ENCODE data around the gene ADCYAP1. TPM values are rescaled to one million over a fixed set of nuclear protein-coding genes. Genes with fewer than 3 reads are reported as not detected.

Gene ADCYAP1
- total RNA-seq, 4 donors from 2014 or later = 0.41 to 0.64 TPM; not detected in 2

DNA sequence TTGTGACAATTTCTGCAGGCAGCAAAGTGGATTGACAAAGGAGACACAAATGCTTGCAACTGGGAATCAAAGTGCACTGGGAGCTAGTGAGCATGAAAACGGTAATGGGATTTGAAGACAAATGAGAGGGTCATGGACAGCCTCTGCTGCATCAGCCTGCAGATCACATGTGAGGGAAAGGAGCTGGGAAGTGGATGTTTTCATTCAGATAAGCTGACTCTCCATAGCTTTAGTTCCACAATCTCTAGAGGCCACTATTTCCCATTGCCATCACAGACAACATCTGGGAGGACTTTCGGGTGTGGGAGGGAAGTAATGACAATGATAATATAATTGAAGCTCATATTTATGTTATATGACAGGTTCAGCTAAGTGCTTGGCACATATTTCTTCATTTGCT, 28.4 kb downstream of the ADCYAP1 start:
- H3K9me3 ChIP-seq = no peaks in the 10 kb centered on the region
- intact Hi-C loops (cut with DNase I; ENCODE audit: low total_unique reads) (no loop called here), in situ Hi-C loops (cut with MboI; ENCODE audit: low pct_ligation_motif_present in 1 of 4, low pct_unique_long_range_greater_than_20kb in 1 of 4, low sequenced_read_pairs in 3 of 4) (no loop called here)
- H3K27me3 ChIP-seq = no peaks in the 10 kb centered on the region
- H3K4me3 ChIP-seq = no peak overlapping the region
- H3K27ac ChIP-seq = no peak overlapping the region
- no peak for DNase-seq
- WGBS, 2 donors (ENCODE audit: low coverage in 1 of 2) = 42% methylated on average over 2 of the region's 2 CpGs; no CpG with 5 or more reads in 1 of the 2 donors
- H3K4me1 ChIP-seq = no peaks in the 10 kb centered on the region
- no peaks in the 10 kb centered on the region for H3K36me3 ChIP-seq
- TF ChIP-seq EP300 (IDR thresholded peaks at IDR 0.05; ENCODE audit: low read depth) (no peak), POLR2A (IDR thresholded peaks at IDR 0.05) (no peak), POLR2AphosphoS5 (IDR thresholded peaks at IDR 0.05) (no peak)
- TF ChIP-seq, protein P1, sequence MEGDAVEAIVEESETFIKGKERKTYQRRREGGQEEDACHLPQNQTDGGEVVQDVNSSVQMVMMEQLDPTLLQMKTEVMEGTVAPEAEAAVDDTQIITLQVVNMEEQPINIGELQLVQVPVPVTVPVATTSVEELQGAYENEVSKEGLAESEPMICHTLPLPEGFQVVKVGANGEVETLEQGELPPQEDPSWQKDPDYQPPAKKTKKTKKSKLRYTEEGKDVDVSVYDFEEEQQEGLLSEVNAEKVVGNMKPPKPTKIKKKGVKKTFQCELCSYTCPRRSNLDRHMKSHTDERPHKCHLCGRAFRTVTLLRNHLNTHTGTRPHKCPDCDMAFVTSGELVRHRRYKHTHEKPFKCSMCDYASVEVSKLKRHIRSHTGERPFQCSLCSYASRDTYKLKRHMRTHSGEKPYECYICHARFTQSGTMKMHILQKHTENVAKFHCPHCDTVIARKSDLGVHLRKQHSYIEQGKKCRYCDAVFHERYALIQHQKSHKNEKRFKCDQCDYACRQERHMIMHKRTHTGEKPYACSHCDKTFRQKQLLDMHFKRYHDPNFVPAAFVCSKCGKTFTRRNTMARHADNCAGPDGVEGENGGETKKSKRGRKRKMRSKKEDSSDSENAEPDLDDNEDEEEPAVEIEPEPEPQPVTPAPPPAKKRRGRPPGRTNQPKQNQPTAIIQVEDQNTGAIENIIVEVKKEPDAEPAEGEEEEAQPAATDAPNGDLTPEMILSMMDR (IDR thresholded peaks at IDR 0.05) = no peak

DNA sequence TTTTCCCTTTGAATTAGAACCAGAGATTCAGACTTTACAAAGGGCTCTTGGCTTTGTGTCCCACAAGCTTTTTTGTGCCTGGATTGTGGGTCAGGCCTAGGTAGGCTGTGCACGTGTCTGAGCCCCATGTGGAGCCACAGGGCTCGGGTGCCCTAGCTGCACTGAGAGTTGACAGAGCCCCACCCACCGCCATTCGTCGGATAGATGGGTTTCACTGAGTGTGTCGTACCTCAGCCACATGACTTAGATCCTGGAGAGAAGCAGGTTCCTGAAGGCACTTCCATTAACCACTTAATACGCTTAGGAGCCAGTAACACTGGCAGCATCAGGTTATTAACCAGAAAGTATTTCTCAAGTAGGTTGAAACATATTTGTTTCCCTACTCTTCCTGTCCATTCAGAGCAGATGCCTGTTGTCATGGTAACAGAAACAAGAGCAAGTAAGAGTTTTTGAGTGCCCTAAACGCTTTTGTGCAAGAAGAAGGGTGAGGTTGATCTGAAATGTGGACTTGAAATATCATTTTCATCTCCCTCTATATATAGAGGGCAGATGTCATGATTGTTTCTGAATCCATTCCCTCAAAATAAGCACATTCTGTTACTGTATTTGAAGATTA, 30.0 kb downstream of the ADCYAP1 start:
- intact Hi-C loops (cut with DNase I; ENCODE audit: low total_unique reads) (no loop called here), in situ Hi-C loops (cut with MboI; ENCODE audit: low pct_ligation_motif_present in 1 of 4, low pct_unique_long_range_greater_than_20kb in 1 of 4, low sequenced_read_pairs in 3 of 4) (no loop called here)
- no peak overlapping the region for H3K4me3 ChIP-seq
- no peak overlapping the region for H3K27ac ChIP-seq
- no peak for DNase-seq
- no peaks in the 10 kb centered on the region for H3K36me3 ChIP-seq
- no peaks in the 10 kb centered on the region for H3K4me1 ChIP-seq
- H3K27me3 ChIP-seq = no peaks in the 10 kb centered on the region
- no peak for TF ChIP-seq EP300 (IDR thresholded peaks at IDR 0.05; ENCODE audit: low read depth)
- no peak for TF ChIP-seq POLR2A (IDR thresholded peaks at IDR 0.05)
- no peak for TF ChIP-seq POLR2AphosphoS5 (IDR thresholded peaks at IDR 0.05)
- no peaks in the 10 kb centered on the region for H3K9me3 ChIP-seq
- WGBS, 2 donors (ENCODE audit: low coverage in 1 of 2) = 15 to 67% methylated on average over 1 to 8 of the region's 8 CpGs

DNA sequence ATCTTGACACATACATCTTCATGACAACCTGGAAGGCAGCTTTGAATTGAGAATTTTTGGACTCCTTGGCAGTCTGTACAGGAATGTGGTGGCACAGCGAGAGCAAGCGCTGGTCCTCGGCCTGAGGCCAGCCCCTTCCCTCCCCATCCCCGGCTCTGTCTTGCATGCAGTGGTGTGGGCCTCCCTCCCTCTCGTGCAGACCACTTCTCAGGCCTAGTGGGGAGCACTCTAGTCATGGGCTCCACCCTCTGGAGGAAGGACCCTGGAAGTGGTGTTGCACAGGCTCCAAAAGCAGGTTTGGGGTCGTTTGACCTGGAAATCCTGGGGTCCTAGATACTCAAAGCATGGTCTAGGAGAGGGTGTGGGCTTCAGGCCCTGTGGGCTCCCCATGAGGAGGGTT, 32.3 kb downstream of the ADCYAP1 start:
- in situ Hi-C loops (cut with MboI; ENCODE audit: low pct_ligation_motif_present in 1 of 4, low pct_unique_long_range_greater_than_20kb in 1 of 4, low sequenced_read_pairs in 3 of 4) = no loop called here
- TF ChIP-seq POLR2A (IDR thresholded peaks at IDR 0.05) = no peak
- Histone ChIP-seq H3K36me3 (no peaks in the 10 kb centered on the region), H3K9me3 (no peaks in the 10 kb centered on the region), H3K27me3 (no peaks in the 10 kb centered on the region), H3K4me3 (no peak overlapping the region), H3K4me1 (no peaks in the 10 kb centered on the region), H3K27ac (no peak overlapping the region)
- 48% methylated on average over 6 of the region's 6 CpGs; no CpG with 5 or more reads in 1 of the 2 donors for WGBS, 2 donors (ENCODE audit: low coverage in 1 of 2)
- DNase-seq = no peak
- intact Hi-C loops (cut with DNase I; ENCODE audit: low total_unique reads) = no loop called here

DNA sequence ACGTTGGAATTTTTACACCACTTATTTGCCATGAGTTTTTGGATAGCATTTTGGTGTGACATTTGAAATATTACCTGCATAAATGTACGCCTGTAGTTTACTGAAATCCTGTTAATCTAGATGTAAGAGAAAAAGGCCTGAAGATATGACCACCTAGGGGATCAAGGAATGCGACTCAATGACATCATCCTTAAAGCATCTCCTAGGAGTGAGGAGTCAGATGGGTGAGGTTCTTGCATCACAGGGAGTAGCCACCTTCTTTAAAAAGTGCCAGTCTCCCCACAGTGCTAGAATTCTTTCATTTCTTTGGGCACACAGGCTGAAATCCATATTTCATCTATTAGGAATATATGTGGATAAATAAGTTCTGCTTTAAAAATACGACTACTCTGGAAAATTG, 34.5 kb downstream of the ADCYAP1 start:
- Histone ChIP-seq H3K9me3 (no peaks in the 10 kb centered on the region), H3K4me1 (no peaks in the 10 kb centered on the region), H3K27me3 (no peaks in the 10 kb centered on the region), H3K27ac (no peak overlapping the region), H3K4me3 (no peak overlapping the region), H3K36me3 (no peaks in the 10 kb centered on the region)
- TF ChIP-seq POLR2A (IDR thresholded peaks at IDR 0.05) (no peak), EP300 (IDR thresholded peaks at IDR 0.05; ENCODE audit: low read depth) (no peak), POLR2AphosphoS5 (IDR thresholded peaks at IDR 0.05) (no peak)
- TF ChIP-seq, protein P1 (IDR thresholded peaks at IDR 0.05) = no peak
- no peak for DNase-seq
- in situ Hi-C loops (cut with MboI; ENCODE audit: low pct_ligation_motif_present in 1 of 4, low pct_unique_long_range_greater_than_20kb in 1 of 4, low sequenced_read_pairs in 3 of 4) (no loop called here), intact Hi-C loops (cut with DNase I; ENCODE audit: low total_unique reads) (no loop called here)
- 54 to 78% methylated on average over 1 to 4 of the region's 4 CpGs for WGBS, 2 donors (ENCODE audit: low coverage in 1 of 2)

DNA sequence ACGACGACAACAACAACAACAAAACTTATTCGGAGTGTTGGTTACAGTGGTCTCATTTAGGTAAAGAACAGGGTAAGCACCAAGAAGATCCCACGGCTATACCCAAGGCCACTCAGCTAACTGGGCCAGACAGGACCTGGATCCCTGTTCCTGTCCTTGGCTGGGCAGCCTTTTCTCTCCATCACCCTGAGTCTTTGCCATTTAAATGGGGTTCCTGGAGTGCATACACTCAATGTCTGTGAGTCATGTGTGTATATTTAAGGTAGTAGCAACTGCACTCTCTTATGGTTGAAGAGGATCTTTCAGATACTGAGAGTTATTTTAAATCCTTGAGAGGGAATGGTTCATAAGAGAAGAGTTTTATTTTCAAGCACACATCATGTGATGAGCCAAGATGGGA, 35.3 kb downstream of the ADCYAP1 start:
- TF ChIP-seq, protein P1 (IDR thresholded peaks at IDR 0.05) = no peak
- TF ChIP-seq EP300 (IDR thresholded peaks at IDR 0.05; ENCODE audit: low read depth) (no peak), POLR2AphosphoS5 (IDR thresholded peaks at IDR 0.05) (no peak), POLR2A (IDR thresholded peaks at IDR 0.05) (no peak)
- intact Hi-C loops (cut with DNase I; ENCODE audit: low total_unique reads) = loop anchor here (10.0 kb wide), 1 partner anchor 55 kb away; no protein-coding TSS in a partner anchor
- H3K4me3 ChIP-seq = no peak overlapping the region
- no peaks in the 10 kb centered on the region for H3K27me3 ChIP-seq
- no peaks in the 10 kb centered on the region for H3K9me3 ChIP-seq
- DNase-seq = no peak
- no peaks in the 10 kb centered on the region for H3K36me3 ChIP-seq
- 73 to 86% methylated on average over 4 of the region's 4 CpGs for WGBS, 2 donors (ENCODE audit: low coverage in 1 of 2)
- H3K27ac ChIP-seq = no peak overlapping the region
- no peaks in the 10 kb centered on the region for H3K4me1 ChIP-seq
- in situ Hi-C loops (cut with MboI; ENCODE audit: low pct_ligation_motif_present in 1 of 4, low pct_unique_long_range_greater_than_20kb in 1 of 4, low sequenced_read_pairs in 3 of 4) = no loop called here
